ENCODE results near the gene ARID3C.

GRCh38 chr9:34655394-34655793, 26.5 kb upstream of the ARID3C start:
- TF ChIP-seq CTCF (conservative IDR thresholded peaks at IDR 0.05; ENCODE audit: low read length) (no peak), EZH2phosphoT487 (IDR thresholded peaks at IDR 0.05; ENCODE audit: borderline replicate concordance, low read depth, low read length) (no peak)

All from OCI-LY7 (cell line).